A549 (cell line): ENCODE results near the gene SASH1. TPM values are rescaled to one million over a fixed set of nuclear protein-coding genes. Genes with fewer than 3 reads are reported as not detected.
"Not testable (repeated sequence)": the region's sequence is repeated elsewhere in the genome, so short reads cannot be mapped to it uniquely, and the experiment has no call there.

Experiments
- ATAC-seq, 2 experiments: fragments of 200-7000 bp in 1 of 2; fragments of >200 bp in 1 of 2; cut with Nextera tagmentation in 1 of 2; cut with Tn5 transposase in 1 of 2; 3 replicates each; pipeline versions ENCODE4 v1.8.0 to v1.9.1; 2018 to 2020; ENCODE audit warnings: mild to moderate bottlenecking in 1 of 2, moderate library complexity in 1 of 2
- CTCF ChIA-PET: fragments of 300-600 bp; sonication (Branson Sonifier 250); formaldehyde crosslinking; extraction: SDS; loops from one replicate; lab custom pipeline; 2021; ENCODE audit warnings: antibody characterized with exemption, inconsistent platforms; lab: Yijun Ruan, JAX
- POLR2A ChIA-PET: fragments of 350-600 bp; formaldehyde crosslinking; extraction: SDS; loops from one replicate; lab custom pipeline; 2021; ENCODE audit warnings: antibody characterized with exemption, inconsistent platforms; lab: Yijun Ruan, JAX
- DNase-seq, 2 experiments: peaks; one replicate each; pipeline versions ENCODE4 v3.0.0 to v3.0.0-alpha.2; 2011 to 2016; ENCODE audit warnings: low read depth in 1 of 2, low spot score in 1 of 2
- FAIRE-seq: peaks from 2 replicates; lab custom pipeline; 2011; peaks lifted over from hg19 to GRCh38; lab: Jason Lieb, UNC
- H3K27ac ChIP-seq, 2 experiments: fragments of >200 bp; sonication (Bioruptor Twin); formaldehyde crosslinking; 3 replicates each; pipeline ENCODE4 v1.5.1; 2016 to 2017
- H3K4me1 ChIP-seq: fragments of >200 bp; sonication (Bioruptor Twin); formaldehyde crosslinking; 3 replicates; pipeline ENCODE4 v1.6.1; 2016
- H3K4me2 ChIP-seq: fragments of >200 bp; sonication (Bioruptor Twin); formaldehyde crosslinking; 3 replicates; pipeline ENCODE4 v1.6.1; 2016
- H3K4me3 ChIP-seq: fragments of >200 bp; sonication (Bioruptor Twin); formaldehyde crosslinking; 3 replicates; pipeline ENCODE4 v1.5.1; 2016
- H3K9me3 ChIP-seq: fragments of >200 bp; sonication (Bioruptor Twin); formaldehyde crosslinking; 3 replicates; pipeline ENCODE4 v1.6.1; 2016
- ATOH8 ChIP-seq: fragments of 250-450 bp; sonication (Bioruptor Pico); IDR thresholded peaks from 2 replicates; pipeline ENCODE4 v1.5.0; 2020; ENCODE audit warnings: low read depth, mild to moderate bottlenecking, moderate library complexity
- BHLHE40 ChIP-seq: IDR thresholded peaks from 2 replicates; pipeline ENCODE4 v1.6.1; 2012; ENCODE audit warnings: low read depth, low read length, inconsistent platforms
- CBX8 ChIP-seq: fragments of 200-600 bp; sonication (generic); IDR thresholded peaks from 2 replicates; pipeline ENCODE4 v1.6.1; 2016
- CEBPB ChIP-seq, 2 experiments: fragments of >200 bp in 1 of 2; sonication (Bioruptor Twin) in 1 of 2; formaldehyde crosslinking in 1 of 2; IDR thresholded peaks; 2 replicates each; pipeline ENCODE4 v1.6.1; 2012 to 2016
- E2F6 ChIP-seq: IDR thresholded peaks from 2 replicates; pipeline ENCODE4 v1.6.1; 2012; ENCODE audit warnings: low read depth, borderline replicate concordance
- EHF ChIP-seq: fragments of 250-450 bp; sonication (Bioruptor Pico); IDR thresholded peaks from 2 replicates; pipeline ENCODE4 v1.5.0; 2020; ENCODE audit warnings: mild to moderate bottlenecking
- EHMT2 ChIP-seq: fragments of 200-600 bp; sonication (generic); IDR thresholded peaks from 2 replicates; pipeline ENCODE4 v1.6.1; 2016; ENCODE audit warnings: antibody characterized with exemption, low read depth, mild to moderate bottlenecking, moderate library complexity
- EP300 ChIP-seq, 2 experiments: fragments of >200 bp; sonication (Bioruptor Twin); formaldehyde crosslinking; IDR thresholded peaks; 2 replicates in 1 of 2; 3 replicates in 1 of 2; pipeline ENCODE4 v1.6.1; 2016 to 2017
- ESRRA ChIP-seq: fragments of 150-350 bp; IDR thresholded peaks from 2 replicates; pipeline ENCODE4 v1.6.1; 2014; ENCODE audit warnings: mild to moderate bottlenecking, low read length, borderline replicate concordance
- FOSB ChIP-seq: fragments of 250-450 bp; sonication (Bioruptor Pico); IDR thresholded peaks from 2 replicates; pipeline ENCODE4 v1.5.0; 2020; ENCODE audit warnings: mild to moderate bottlenecking, moderate library complexity
- GATA3 ChIP-seq: IDR thresholded peaks from 2 replicates; pipeline ENCODE4 v1.6.1; 2012; ENCODE audit warnings: borderline replicate concordance
- HEYL ChIP-seq: fragments of 250-450 bp; sonication (Bioruptor Pico); IDR thresholded peaks from 2 replicates; pipeline ENCODE4 v1.8.0; 2021; ENCODE audit warnings: mild to moderate bottlenecking, moderate library complexity
- JUNB ChIP-seq: fragments of >200 bp; sonication (Bioruptor Twin); formaldehyde crosslinking; IDR thresholded peaks from 2 replicates; pipeline ENCODE4 v1.6.1; 2016
- MAFK ChIP-seq: fragments of 450-650 bp; IDR thresholded peaks from 2 replicates; pipeline ENCODE4 v1.6.1; 2014; ENCODE audit not compliant: partially characterized antibody
- MAZ ChIP-seq: fragments of 150-350 bp; IDR thresholded peaks from 2 replicates; pipeline ENCODE4 v1.6.1; 2014; ENCODE audit warnings: antibody characterized with exemption, low read depth, low read length, borderline replicate concordance
- NFE2L2 ChIP-seq: fragments of 150-350 bp; conservative IDR thresholded peaks from 2 replicates; pipeline ENCODE4 v1.6.1; 2014; ENCODE audit warnings: low read length
- NPAS2 ChIP-seq: fragments of 250-450 bp; sonication (Bioruptor Pico); IDR thresholded peaks from 2 replicates; pipeline ENCODE4 v1.8.0; 2022; ENCODE audit warnings: mild to moderate bottlenecking, moderate library complexity, borderline replicate concordance
- RARB ChIP-seq: fragments of 250-450 bp; sonication (Bioruptor Pico); IDR thresholded peaks from 2 replicates; pipeline ENCODE4 v1.8.0; 2021; ENCODE audit warnings: mild to moderate bottlenecking, moderate library complexity
- RFX5 ChIP-seq: fragments of 450-650 bp; IDR thresholded peaks from 2 replicates; pipeline ENCODE4 v1.7.1; 2014; ENCODE audit warnings: antibody characterized with exemption, mild to moderate bottlenecking, moderate library complexity
- SMC3 ChIP-seq: fragments of >200 bp; sonication (Bioruptor Twin); formaldehyde crosslinking; IDR thresholded peaks from 3 replicates; pipeline ENCODE4 v1.6.1; 2018; ENCODE audit warnings: inconsistent platforms
- ZSCAN20 ChIP-seq: fragments of 250-450 bp; sonication (Bioruptor Pico); IDR thresholded peaks from 2 replicates; pipeline ENCODE4 v1.8.0; 2022; ENCODE audit warnings: mild to moderate bottlenecking, moderate library complexity
- WGBS: methylation state at CpG from one replicate; pipeline ENCODE4 v1.1.6; 2017; ENCODE audit errors: missing lambda C conversion rate; 5-methylcytosine and 5-hydroxymethylcytosine counted together
- polyA plus RNA-seq, 4 experiments: library from polyadenylated mRNA; depleted of rRNA in 3 of 4; stranded (reverse); fragments of >200 nt; fragmentation: RNase III in 1 of 4; extraction: RNeasy Plus Mini Kit Qiagen cat#74134 plus additional on column Dnase treatment in 1 of 4; gene quantifications; 2 replicates in 3 of 4; 3 replicates in 1 of 4; pipeline ENCODE4 v1.2.3, GENCODE V29; 2011 to 2017
- TF ChIP-seq, protein P1 (sequence below): IDR thresholded peaks from 2 replicates; pipeline ENCODE4 v1.6.1; 2012
- TF ChIP-seq, protein P2 (sequence below): fragments of >200 bp; sonication (Bioruptor Twin); formaldehyde crosslinking; IDR thresholded peaks from 2 replicates; pipeline ENCODE4 v1.6.1; 2016

SASH1 gene
- polyA plus RNA-seq, 2 of the 4 experiments (the other 2 are of a cell fraction), result 2.5 to 3.0 TPM

DNA sequence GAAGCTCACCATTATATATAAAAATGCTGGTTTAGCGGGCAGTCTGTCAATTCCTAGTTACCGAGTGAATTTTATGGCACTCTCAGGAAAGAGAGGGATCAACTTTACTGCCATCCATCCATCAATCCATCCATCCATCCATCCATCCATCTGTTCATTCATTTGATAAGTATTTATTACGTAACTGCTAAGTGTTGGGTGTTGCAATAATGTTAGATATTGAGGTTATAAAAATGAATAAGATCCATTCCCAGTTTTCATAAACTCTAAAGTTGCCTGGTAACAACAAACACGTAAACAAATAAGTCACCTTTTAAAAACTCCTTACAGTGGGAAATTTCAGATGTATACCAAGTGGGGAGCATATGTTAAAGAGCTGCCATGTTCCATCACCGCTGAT, 36.8 kb downstream of the SASH1 start:
- no peak for FAIRE-seq
- POLR2A ChIA-PET, result no interaction called here
- CTCF ChIA-PET, result interaction anchor here (0.6 kb wide), 1 partner anchor 12 kb away, joined by 3 read pairs; no protein-coding TSS in a partner anchor
- Histone ChIP-seq H3K4me3 (no peak overlapping the region), H3K27ac (no peak overlapping the region), H3K9me3 (no peaks in the 10 kb centered on the region), H3K4me1 (no peaks in the 10 kb centered on the region), H3K4me2 (no peak overlapping the region)
- TF ChIP-seq EP300 (IDR thresholded peaks at IDR 0.05) (no peak), CEBPB (IDR thresholded peaks at IDR 0.05) (0 out of 4 replicates have a peak, but pooled peaks of 1 of the 2 experiments have one; percentile 7)
- DNase-seq, result no peak
- 90% methylated on average over 5 of the region's 5 CpGs for WGBS
- ATAC-seq, result no peak

- CTCF ChIA-PET, result interaction anchor here (0.6 kb wide), 1 partner anchor 12 kb away, joined by 3 read pairs; no protein-coding TSS in a partner anchor
- no peak overlapping the region for H3K27ac ChIP-seq
- no peak for ATAC-seq
- no peaks in the 10 kb centered on the region for H3K9me3 ChIP-seq
- no peak overlapping the region for H3K4me3 ChIP-seq
- no peaks in the 10 kb centered on the region for H3K4me1 ChIP-seq
- no peak for FAIRE-seq
- no peak overlapping the region for H3K4me2 ChIP-seq
- WGBS, result 92% methylated on average over 11 of the region's 11 CpGs
- no peak for DNase-seq
- POLR2A ChIA-PET, result no interaction called here
- TF ChIP-seq, protein P1, sequence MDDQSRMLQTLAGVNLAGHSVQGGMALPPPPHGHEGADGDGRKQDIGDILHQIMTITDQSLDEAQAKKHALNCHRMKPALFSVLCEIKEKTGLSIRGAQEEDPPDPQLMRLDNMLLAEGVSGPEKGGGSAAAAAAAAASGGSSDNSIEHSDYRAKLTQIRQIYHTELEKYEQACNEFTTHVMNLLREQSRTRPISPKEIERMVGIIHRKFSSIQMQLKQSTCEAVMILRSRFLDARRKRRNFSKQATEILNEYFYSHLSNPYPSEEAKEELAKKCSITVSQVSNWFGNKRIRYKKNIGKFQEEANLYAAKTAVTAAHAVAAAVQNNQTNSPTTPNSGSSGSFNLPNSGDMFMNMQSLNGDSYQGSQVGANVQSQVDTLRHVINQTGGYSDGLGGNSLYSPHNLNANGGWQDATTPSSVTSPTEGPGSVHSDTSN, result no peak
- TF ChIP-seq ESRRA, result no peak
- TF ChIP-seq NPAS2 (CRISPR knock-in tag), result no peak
- no peak for TF ChIP-seq ATOH8 (CRISPR knock-in tag)
- TF ChIP-seq, protein P2, sequence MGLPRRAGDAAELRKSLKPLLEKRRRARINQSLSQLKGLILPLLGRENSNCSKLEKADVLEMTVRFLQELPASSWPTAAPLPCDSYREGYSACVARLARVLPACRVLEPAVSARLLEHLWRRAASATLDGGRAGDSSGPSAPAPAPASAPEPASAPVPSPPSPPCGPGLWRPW, result no peak
- no peak for TF ChIP-seq CBX8
Measured at GRCh38 chr6:148379966-148380713, 37.5 kb downstream of the SASH1 start.

DNA sequence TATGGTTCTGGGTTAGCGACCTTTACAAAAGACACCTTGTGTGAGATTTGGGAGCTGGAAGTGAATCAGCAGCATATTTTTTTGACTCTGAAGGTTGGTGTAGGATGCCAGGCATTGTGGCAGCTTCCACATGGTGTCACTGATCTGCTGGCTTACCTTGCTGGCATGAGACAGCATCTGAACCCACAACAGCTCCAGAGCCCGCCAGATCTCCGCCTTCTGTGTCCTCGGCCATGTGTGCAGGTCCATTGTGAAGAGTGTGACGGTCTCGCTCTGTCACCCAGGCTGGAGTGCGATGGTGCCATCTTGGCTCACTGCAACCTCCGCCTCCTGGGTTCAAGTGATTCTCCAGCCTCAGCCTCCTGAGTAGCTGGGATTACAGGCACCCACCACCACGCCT, 39.4 kb downstream of the SASH1 start:
- H3K4me2 ChIP-seq, H3K27ac ChIP-seq, ATAC-seq, CTCF ChIA-PET, POLR2A ChIA-PET, FAIRE-seq, H3K4me3 ChIP-seq, DNase-seq, H3K4me1 ChIP-seq, H3K9me3 ChIP-seq: not testable (repeated sequence)
- 94% methylated on average over 2 of the region's 9 CpGs for WGBS

- ChIA-PET CTCF (no interaction called here), POLR2A (no interaction called here)
- no peaks in the 10 kb centered on the region for H3K9me3 ChIP-seq
- H3K4me1 ChIP-seq, result no peaks in the 10 kb centered on the region
- no peak overlapping the region for H3K4me3 ChIP-seq
- no peak overlapping the region for H3K4me2 ChIP-seq
- H3K27ac ChIP-seq, result no peak overlapping the region
- WGBS, result 92% methylated on average over 9 of the region's 9 CpGs
- FAIRE-seq (no peak), DNase-seq (no peak), ATAC-seq (no peak)
- TF ChIP-seq, protein P1, result no peak
- TF ChIP-seq E2F6 (no peak), EP300 (IDR thresholded peaks at IDR 0.05) (no peak), FOSB (CRISPR knock-in tag) (no peak), EHMT2 (no peak), HEYL (CRISPR knock-in tag) (no peak), EHF (CRISPR knock-in tag) (no peak), JUNB (no peak), RFX5 (no peak), SMC3 (no peak), RARB (CRISPR knock-in tag) (no peak), GATA3 (no peak), BHLHE40 (no peak), NFE2L2 (no peak), MAFK (no peak), ZSCAN20 (CRISPR knock-in tag) (no peak), NPAS2 (CRISPR knock-in tag) (no peak), MAZ (no peak), CBX8 (no peak), ATOH8 (CRISPR knock-in tag) (no peak)
Measured at GRCh38 chr6:148382861-148383260, 40.2 kb downstream of the SASH1 start.
